Dendritic cell treated with granulocyte-macrophage colony-stimulating factor and Interleukin-4, amounts not matched to agents 40 ng/mL and 50 ng/mL, for 4 days (primary cell): ENCODE results near the gene OOSP4B.
A peak's percentile ranks its signal among the peaks of the same experiment; 100 is the strongest.
"Not testable (repeated sequence)": the region's sequence is repeated elsewhere in the genome, so short reads cannot be mapped to it uniquely, and the experiment has no call there.

ENCODE experiments used
- H3K27ac Mint-ChIP-seq: one replicate; pipeline ENCODE4 v1.8.0; 2022; ENCODE audit warnings: mild to moderate bottlenecking, mixed read lengths
- H3K27me3 Mint-ChIP-seq: one replicate; pipeline ENCODE4 v1.8.0; 2022; ENCODE audit warnings: mild to moderate bottlenecking, mixed read lengths
- H3K36me3 Mint-ChIP-seq: one replicate; pipeline ENCODE4 v1.8.0; 2022; ENCODE audit warnings: low read depth, mixed read lengths
- H3K4me1 Mint-ChIP-seq: one replicate; pipeline ENCODE4 v1.8.0; 2022; ENCODE audit warnings: low read depth, mixed read lengths
- H3K4me3 Mint-ChIP-seq: one replicate; pipeline ENCODE4 v1.8.0; 2022; ENCODE audit warnings: mild to moderate bottlenecking, moderate library complexity, mixed read lengths
- H3K9me3 Mint-ChIP-seq: one replicate; pipeline ENCODE4 v1.8.0; 2022; ENCODE audit warnings: mixed read lengths
- intact Hi-C: fragments of 100-400 bp; cut with micrococcal nuclease; formaldehyde crosslinking; loops from one replicate; pipeline ENCODE4 v1.15.0; 2022

Gene OOSP4B

GRCh38 chr11:60020376-60020775, 3.4 kb downstream of the OOSP4B start:
- H3K4me1 Mint-ChIP-seq, H3K27me3 Mint-ChIP-seq, H3K27ac Mint-ChIP-seq, H3K36me3 Mint-ChIP-seq, H3K4me3 Mint-ChIP-seq, intact Hi-C loops, H3K9me3 Mint-ChIP-seq: not testable (repeated sequence)

- intact Hi-C loops: no loop called here
- Mint-ChIP-seq H3K4me3 (no peak overlapping the region), H3K4me1 (no peaks in the 10 kb centered on the region), H3K36me3 (no peaks in the 10 kb centered on the region), H3K27me3 (no peaks in the 10 kb centered on the region), H3K9me3 (no peaks in the 10 kb centered on the region), H3K27ac (no peak overlapping the region)
Observed at GRCh38 chr11:60029015-60029632, 12.1 kb downstream of the OOSP4B start.

GRCh38 chr11:60040109-60040508, 23.1 kb downstream of the OOSP4B start, which contains the start of gene OOSP2:
Gene OOSP2 (plus strand): TSS chr11:60040409. CDS start chr11:60040460, 51 bp downstream.
- Mint-ChIP-seq H3K4me1 (no peaks in the 10 kb centered on the region), H3K9me3 (no peaks in the 10 kb centered on the region), H3K27me3 (no peaks in the 10 kb centered on the region), H3K4me3 (no peak within 1 kb of the TSS), H3K36me3 (no peaks in the 10 kb centered on the region), H3K27ac (no peak within 1 kb of the TSS)
- intact Hi-C loops: no loop called here

GRCh38 chr11:60050422-60050821, 33.4 kb downstream of the OOSP4B start:
- H3K36me3 Mint-ChIP-seq, H3K4me3 Mint-ChIP-seq, H3K4me1 Mint-ChIP-seq, H3K27ac Mint-ChIP-seq, H3K27me3 Mint-ChIP-seq, H3K9me3 Mint-ChIP-seq, intact Hi-C loops: not testable (repeated sequence)

GRCh38 chr11:60050839-60051238, 33.9 kb downstream of the OOSP4B start:
- peaks cover 12% of the 10 kb centered on the region for H3K4me1 Mint-ChIP-seq
- H3K36me3 Mint-ChIP-seq, intact Hi-C loops, H3K27me3 Mint-ChIP-seq, H3K27ac Mint-ChIP-seq, H3K4me3 Mint-ChIP-seq, H3K9me3 Mint-ChIP-seq: not testable (repeated sequence)

- H3K27me3 Mint-ChIP-seq: no peaks in the 10 kb centered on the region
Observed at GRCh38 chr11:60056349-60056969, 39.5 kb downstream of the OOSP4B start, which contains the start of gene MS4A3. Gene MS4A3 (plus strand): TSS chr11:60056665. CDS start chr11:60061161, 4,496 bp downstream.

GRCh38 chr11:60059052-60059451, 42.1 kb downstream of the OOSP4B start:
- Mint-ChIP-seq H3K27me3 (no peaks in the 10 kb centered on the region), H3K27ac (no peak overlapping the region), H3K4me1 (peaks cover 55% of the 10 kb centered on the region), H3K9me3 (no peaks in the 10 kb centered on the region), H3K36me3 (no peaks in the 10 kb centered on the region), H3K4me3 (no peak overlapping the region)
- intact Hi-C loops: no loop called here

More at GRCh38 chr11:60056349-60056969, 39.5 kb downstream of the OOSP4B start, which contains the start of gene MS4A3:
- no peaks in the 10 kb centered on the region for H3K36me3 Mint-ChIP-seq
- no peak within 1 kb of the TSS for H3K27ac Mint-ChIP-seq
- intact Hi-C loops: no loop called here
- peaks cover 48% of the 10 kb centered on the region for H3K4me1 Mint-ChIP-seq
- no peak within 1 kb of the TSS for H3K4me3 Mint-ChIP-seq
- H3K9me3 Mint-ChIP-seq: no peaks in the 10 kb centered on the region

- H3K4me3 Mint-ChIP-seq: no peak overlapping the region
- no peaks in the 10 kb centered on the region for H3K36me3 Mint-ChIP-seq
- no peaks in the 10 kb centered on the region for H3K27me3 Mint-ChIP-seq
- H3K27ac Mint-ChIP-seq: no peak overlapping the region
- intact Hi-C loops: no loop called here
- H3K4me1 Mint-ChIP-seq: peaks cover 54% of the 10 kb centered on the region
- no peaks in the 10 kb centered on the region for H3K9me3 Mint-ChIP-seq
Observed at GRCh38 chr11:60059521-60060240, 42.7 kb downstream of the OOSP4B start.

- Mint-ChIP-seq H3K36me3 (no peaks in the 10 kb centered on the region), H3K27me3 (no peaks in the 10 kb centered on the region), H3K4me1 (peaks cover 12% of the 10 kb centered on the region), H3K27ac (no peak overlapping the region), H3K4me3 (no peak overlapping the region), H3K9me3 (no peaks in the 10 kb centered on the region)
- intact Hi-C loops: no loop called here
Observed at GRCh38 chr11:60064111-60064510, 47.1 kb downstream of the OOSP4B start.

GRCh38 chr11:60065801-60066200, 48.8 kb downstream of the OOSP4B start:
- no peaks in the 10 kb centered on the region for H3K36me3 Mint-ChIP-seq
- no peak overlapping the region for H3K4me3 Mint-ChIP-seq
- H3K4me1 Mint-ChIP-seq: peaks cover 7% of the 10 kb centered on the region
- no peaks in the 10 kb centered on the region for H3K27me3 Mint-ChIP-seq
- H3K27ac Mint-ChIP-seq: no peak overlapping the region
- intact Hi-C loops: no loop called here
- no peaks in the 10 kb centered on the region for H3K9me3 Mint-ChIP-seq

- Mint-ChIP-seq H3K27me3 (peaks cover 3% of the 10 kb centered on the region), H3K9me3 (no peaks in the 10 kb centered on the region), H3K36me3 (no peaks in the 10 kb centered on the region), H3K4me3 (no peak overlapping the region), H3K4me1 (no peaks in the 10 kb centered on the region), H3K27ac (no peak overlapping the region)
- intact Hi-C loops: no loop called here
Observed at GRCh38 chr11:60069450-60069849, 52.5 kb downstream of the OOSP4B start.

GRCh38 chr11:60071644-60072043, 54.7 kb downstream of the OOSP4B start:
- H3K27ac Mint-ChIP-seq, H3K27me3 Mint-ChIP-seq, H3K4me3 Mint-ChIP-seq, H3K9me3 Mint-ChIP-seq, H3K36me3 Mint-ChIP-seq, H3K4me1 Mint-ChIP-seq, intact Hi-C loops: not testable (repeated sequence)

GRCh38 chr11:60077216-60077817, 60.3 kb downstream of the OOSP4B start:
- Mint-ChIP-seq H3K27ac (peak overlapping the region; percentile 60), H3K36me3 (no peaks in the 10 kb centered on the region), H3K9me3 (peaks cover 33% of the 10 kb centered on the region), H3K4me3 (no peak overlapping the region), H3K27me3 (peaks cover 3% of the 10 kb centered on the region), H3K4me1 (peaks cover 28% of the 10 kb centered on the region)
- intact Hi-C loops: no loop called here

- intact Hi-C loops: no loop called here
- H3K4me3 Mint-ChIP-seq: no peak overlapping the region
Observed at GRCh38 chr11:60077981-60078380, 61.0 kb downstream of the OOSP4B start.

More at GRCh38 chr11:60077981-60078380, 61.0 kb downstream of the OOSP4B start:
- Mint-ChIP-seq H3K36me3 (no peaks in the 10 kb centered on the region), H3K27ac (peak overlapping the region; percentile 60), H3K27me3 (peaks cover 3% of the 10 kb centered on the region), H3K4me1 (peaks cover 28% of the 10 kb centered on the region), H3K9me3 (peaks cover 33% of the 10 kb centered on the region)
